GM12873 (cell line): ENCODE results near the gene DAB2IP.

Experiments used
- TF ChIP-seq, protein P1 (sequence below): IDR thresholded peaks from 2 replicates; pipeline ENCODE4 v1.5.1; 2012; ENCODE audit warnings: low read depth, mild to moderate bottlenecking, moderate library complexity, low read length, control low read depth; ENCODE audit not compliant: insufficient read depth; ENCODE audit errors: missing control alignments

The DAB2IP gene

GRCh38 chr9:121671612-121672155, 20.2 kb downstream of the DAB2IP start:
- TF ChIP-seq, protein P1, sequence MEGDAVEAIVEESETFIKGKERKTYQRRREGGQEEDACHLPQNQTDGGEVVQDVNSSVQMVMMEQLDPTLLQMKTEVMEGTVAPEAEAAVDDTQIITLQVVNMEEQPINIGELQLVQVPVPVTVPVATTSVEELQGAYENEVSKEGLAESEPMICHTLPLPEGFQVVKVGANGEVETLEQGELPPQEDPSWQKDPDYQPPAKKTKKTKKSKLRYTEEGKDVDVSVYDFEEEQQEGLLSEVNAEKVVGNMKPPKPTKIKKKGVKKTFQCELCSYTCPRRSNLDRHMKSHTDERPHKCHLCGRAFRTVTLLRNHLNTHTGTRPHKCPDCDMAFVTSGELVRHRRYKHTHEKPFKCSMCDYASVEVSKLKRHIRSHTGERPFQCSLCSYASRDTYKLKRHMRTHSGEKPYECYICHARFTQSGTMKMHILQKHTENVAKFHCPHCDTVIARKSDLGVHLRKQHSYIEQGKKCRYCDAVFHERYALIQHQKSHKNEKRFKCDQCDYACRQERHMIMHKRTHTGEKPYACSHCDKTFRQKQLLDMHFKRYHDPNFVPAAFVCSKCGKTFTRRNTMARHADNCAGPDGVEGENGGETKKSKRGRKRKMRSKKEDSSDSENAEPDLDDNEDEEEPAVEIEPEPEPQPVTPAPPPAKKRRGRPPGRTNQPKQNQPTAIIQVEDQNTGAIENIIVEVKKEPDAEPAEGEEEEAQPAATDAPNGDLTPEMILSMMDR: no peak

DNA sequence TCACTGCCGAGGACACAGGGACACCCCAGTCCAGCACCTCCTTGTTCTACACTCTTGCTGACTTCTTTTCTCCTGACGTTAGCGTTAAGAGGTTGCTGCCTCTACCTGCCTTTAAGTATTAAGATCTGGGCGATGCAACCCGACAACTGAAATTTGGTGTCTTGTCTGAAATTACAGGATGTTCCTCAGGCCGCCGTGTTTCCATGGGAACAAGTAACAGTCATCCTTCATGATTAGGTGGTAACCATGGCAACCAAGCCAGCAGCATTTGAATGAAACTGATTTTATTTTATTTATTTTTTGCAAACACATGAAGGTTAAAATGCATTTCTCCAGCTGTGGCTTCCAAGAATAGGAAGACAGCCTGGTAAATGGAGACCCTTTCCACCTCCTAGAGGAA, 20.8 kb downstream of the DAB2IP start:
- TF ChIP-seq, protein P1: no peak

DNA sequence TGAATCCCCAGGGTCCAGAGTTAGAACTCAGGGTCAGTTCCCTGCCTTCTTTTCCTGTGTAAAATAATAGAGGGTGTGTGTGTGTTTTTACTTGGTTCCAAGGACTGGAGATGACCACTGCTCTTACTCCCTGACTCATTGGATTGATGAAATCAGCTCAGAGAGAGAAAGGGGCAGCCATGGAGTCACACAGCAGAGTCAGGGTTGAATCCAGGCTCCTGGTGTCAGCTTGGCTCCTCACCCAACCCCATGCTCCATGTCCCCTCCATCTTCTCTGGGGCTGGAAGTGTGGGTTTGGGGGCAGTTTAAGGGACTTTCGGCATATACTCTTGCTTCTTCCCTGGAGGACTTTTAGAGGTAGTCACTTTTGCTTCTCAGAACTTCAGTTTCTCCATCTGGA, 21.6 kb downstream of the DAB2IP start:
- TF ChIP-seq, protein P1: no peak

- TF ChIP-seq, protein P1: no peak
Observed at GRCh38 chr9:121673576-121673975, 22.1 kb downstream of the DAB2IP start.

- TF ChIP-seq, protein P1: no peak
Observed at GRCh38 chr9:121674017-121674416, 22.6 kb downstream of the DAB2IP start.

DNA sequence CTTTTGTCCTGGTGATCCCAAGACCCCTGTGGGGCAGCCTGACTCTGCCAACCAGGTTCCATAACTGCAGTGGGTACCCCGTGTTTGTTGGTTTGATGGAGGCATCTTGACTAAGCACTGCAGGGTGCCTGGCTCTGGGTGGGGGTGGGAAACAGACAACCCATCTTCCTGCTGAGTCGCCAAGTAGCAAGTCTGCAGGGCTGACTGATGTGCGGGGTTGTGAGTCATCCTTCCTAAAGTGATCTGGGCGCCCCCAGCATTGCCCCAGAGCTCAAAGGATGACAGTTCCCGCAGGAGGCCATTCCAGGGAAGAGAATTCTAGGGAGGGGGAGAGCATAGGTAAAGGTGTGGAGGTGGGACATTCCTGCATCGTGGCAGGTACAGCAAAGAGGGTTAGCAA, 23.5 kb downstream of the DAB2IP start:
- TF ChIP-seq, protein P1: no peak

GRCh38 chr9:121675381-121675780, 23.9 kb downstream of the DAB2IP start:
- TF ChIP-seq, protein P1: no peak
